Endothelial cell (in vitro differentiated cells): ENCODE results near the gene SEMA4B. TPM values are rescaled to one million over a fixed set of nuclear protein-coding genes. Genes with fewer than 3 reads are reported as not detected.
"Not testable (repeated sequence)": the region's sequence is repeated elsewhere in the genome, so short reads cannot be mapped to it uniquely, and the experiment has no call there.

Experiments used
- DNase-seq: peaks from one replicate; pipeline ENCODE4 v3.0.0; 2021; ENCODE audit warnings: low spot score
- H3K27ac Mint-ChIP-seq: one replicate; pipeline ENCODE4 v1.8.0; 2021; ENCODE audit warnings: mixed read lengths, inconsistent platforms; ENCODE audit not compliant: unreplicated experiment
- H3K27me3 Mint-ChIP-seq: one replicate; pipeline ENCODE4 v1.8.0; 2021; ENCODE audit warnings: mild to moderate bottlenecking, moderate library complexity, mixed read lengths, inconsistent platforms; ENCODE audit not compliant: unreplicated experiment
- H3K36me3 Mint-ChIP-seq: one replicate; pipeline ENCODE4 v1.8.0; 2021; ENCODE audit warnings: mild to moderate bottlenecking, low read depth, mixed read lengths, inconsistent platforms; ENCODE audit not compliant: unreplicated experiment
- H3K4me1 Mint-ChIP-seq: one replicate; pipeline ENCODE4 v1.8.0; 2021; ENCODE audit warnings: mild to moderate bottlenecking, mixed read lengths, inconsistent platforms; ENCODE audit not compliant: unreplicated experiment
- H3K4me3 Mint-ChIP-seq: one replicate; pipeline ENCODE4 v1.8.0; 2021; ENCODE audit warnings: mild to moderate bottlenecking, mixed read lengths, inconsistent platforms; ENCODE audit not compliant: unreplicated experiment
- H3K9me3 Mint-ChIP-seq: one replicate; pipeline ENCODE4 v1.8.0; 2021; ENCODE audit warnings: mixed read lengths, inconsistent platforms; ENCODE audit not compliant: unreplicated experiment
- total RNA-seq: library from RNA; stranded (reverse); fragmentation: NEBNext Ultra II Directional; extraction: Animal tissue kit (Norgen Biotek cat#: 25700); gene quantifications from one replicate; pipeline ENCODE4 v1.2.1, GENCODE V29; 2021; ENCODE audit not compliant: unreplicated experiment
- TF ChIP-seq, protein P1 (sequence below): fragments of 200-600 bp; sonication (generic); IDR thresholded peaks from one replicate; pipeline ENCODE4 v1.5.0; 2021; ENCODE audit warnings: antibody characterized with exemption; ENCODE audit not compliant: unreplicated experiment

Gene SEMA4B
- total RNA-seq, 1 donor from 2014 or later: 11.2 TPM

DNA sequence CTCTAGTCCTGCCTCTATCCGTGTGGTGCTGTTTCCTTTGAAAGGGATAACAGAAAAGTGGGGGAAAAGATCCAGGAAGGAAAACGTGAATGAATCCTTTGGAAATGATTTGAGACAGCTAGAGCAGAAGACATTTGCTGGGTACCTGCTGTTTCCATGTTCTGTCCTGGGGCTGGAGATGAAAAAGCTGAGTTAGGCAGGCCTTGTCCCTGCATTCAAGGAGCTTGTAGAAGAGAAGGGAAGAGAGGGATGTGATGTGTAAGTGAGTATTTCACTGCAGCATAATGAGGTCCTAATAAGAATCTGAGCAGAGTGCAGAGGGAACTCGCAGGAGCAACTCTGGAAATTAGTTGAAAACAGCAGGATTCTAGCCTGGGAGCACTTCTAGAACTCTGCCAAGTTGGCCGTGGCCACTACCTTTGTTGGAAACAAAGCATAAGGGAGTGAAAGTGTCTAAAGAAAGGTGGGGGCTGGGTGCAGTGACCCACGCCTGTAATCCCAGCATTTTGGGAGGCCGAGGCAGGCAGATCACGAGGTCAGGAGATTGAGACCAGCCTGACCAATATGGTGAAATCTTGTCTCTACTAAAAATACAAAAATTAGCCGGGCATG lies 13.8 kb upstream of the SEMA4B start:
- H3K4me3 Mint-ChIP-seq: no peak overlapping the region
- no peak overlapping the region for H3K27ac Mint-ChIP-seq
- DNase-seq: no peak
- H3K36me3 Mint-ChIP-seq: no peaks in the 10 kb centered on the region
- peaks cover 4% of the 10 kb centered on the region for H3K27me3 Mint-ChIP-seq
- H3K9me3 Mint-ChIP-seq: no peaks in the 10 kb centered on the region
- peaks cover 17% of the 10 kb centered on the region for H3K4me1 Mint-ChIP-seq
- TF ChIP-seq, protein P1, sequence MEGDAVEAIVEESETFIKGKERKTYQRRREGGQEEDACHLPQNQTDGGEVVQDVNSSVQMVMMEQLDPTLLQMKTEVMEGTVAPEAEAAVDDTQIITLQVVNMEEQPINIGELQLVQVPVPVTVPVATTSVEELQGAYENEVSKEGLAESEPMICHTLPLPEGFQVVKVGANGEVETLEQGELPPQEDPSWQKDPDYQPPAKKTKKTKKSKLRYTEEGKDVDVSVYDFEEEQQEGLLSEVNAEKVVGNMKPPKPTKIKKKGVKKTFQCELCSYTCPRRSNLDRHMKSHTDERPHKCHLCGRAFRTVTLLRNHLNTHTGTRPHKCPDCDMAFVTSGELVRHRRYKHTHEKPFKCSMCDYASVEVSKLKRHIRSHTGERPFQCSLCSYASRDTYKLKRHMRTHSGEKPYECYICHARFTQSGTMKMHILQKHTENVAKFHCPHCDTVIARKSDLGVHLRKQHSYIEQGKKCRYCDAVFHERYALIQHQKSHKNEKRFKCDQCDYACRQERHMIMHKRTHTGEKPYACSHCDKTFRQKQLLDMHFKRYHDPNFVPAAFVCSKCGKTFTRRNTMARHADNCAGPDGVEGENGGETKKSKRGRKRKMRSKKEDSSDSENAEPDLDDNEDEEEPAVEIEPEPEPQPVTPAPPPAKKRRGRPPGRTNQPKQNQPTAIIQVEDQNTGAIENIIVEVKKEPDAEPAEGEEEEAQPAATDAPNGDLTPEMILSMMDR: no peak

DNA sequence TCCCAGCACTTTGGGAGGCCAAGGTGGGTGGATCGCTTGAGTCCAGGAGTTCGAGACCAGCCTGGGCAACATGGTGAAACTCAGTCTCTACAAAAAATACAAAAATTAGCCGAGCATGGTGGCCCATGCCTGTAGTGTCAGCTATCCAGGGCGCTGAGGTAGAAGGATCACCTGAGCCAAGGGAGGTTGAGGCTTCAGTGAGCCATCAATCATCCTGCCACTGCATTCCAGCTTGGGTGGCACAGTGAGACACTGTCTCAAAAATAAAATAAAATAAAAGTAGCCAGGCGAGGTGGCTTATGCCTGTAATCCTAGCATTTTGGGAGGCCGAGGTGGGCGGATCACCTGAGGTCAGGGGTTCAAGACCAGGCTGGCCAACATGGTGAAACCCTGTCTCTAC lies 13.1 kb upstream of the SEMA4B start:
- H3K27ac Mint-ChIP-seq, H3K36me3 Mint-ChIP-seq, H3K4me3 Mint-ChIP-seq, H3K9me3 Mint-ChIP-seq, DNase-seq, H3K27me3 Mint-ChIP-seq: not testable (repeated sequence)
- peaks cover 17% of the 10 kb centered on the region for H3K4me1 Mint-ChIP-seq

- Mint-ChIP-seq H3K36me3 (no peaks in the 10 kb centered on the region), H3K27me3 (peaks cover 4% of the 10 kb centered on the region), H3K4me1 (peaks cover 16% of the 10 kb centered on the region), H3K27ac (no peak overlapping the region), H3K4me3 (no peak overlapping the region), H3K9me3 (no peaks in the 10 kb centered on the region)
- DNase-seq: no peak
- TF ChIP-seq, protein P1: no peak
These were observed 12.0 kb upstream of the SEMA4B start for GRCh38 chr15:90188914-90189748.

- H3K4me3 Mint-ChIP-seq: no peak overlapping the region
- peaks cover 14% of the 10 kb centered on the region for H3K4me1 Mint-ChIP-seq
- TF ChIP-seq, protein P1: no peak
- DNase-seq: no peak
- peaks cover 1% of the 10 kb centered on the region for H3K27me3 Mint-ChIP-seq
- H3K36me3 Mint-ChIP-seq: no peaks in the 10 kb centered on the region
- H3K27ac Mint-ChIP-seq: no peak overlapping the region
- no peaks in the 10 kb centered on the region for H3K9me3 Mint-ChIP-seq
These were observed 11.2 kb upstream of the SEMA4B start for GRCh38 chr15:90189781-90190467.

GRCh38 chr15:90190606-90191343 lies 10.4 kb upstream of the SEMA4B start:
- DNase-seq: no peak
- Mint-ChIP-seq H3K27me3 (peaks cover 1% of the 10 kb centered on the region), H3K4me3 (no peak overlapping the region), H3K4me1 (peaks cover 14% of the 10 kb centered on the region), H3K36me3 (no peaks in the 10 kb centered on the region), H3K9me3 (no peaks in the 10 kb centered on the region), H3K27ac (no peak overlapping the region)
- TF ChIP-seq, protein P1: no peak
